Neural crest cell (in vitro differentiated cells): ENCODE results near the gene MPP3. TPM values are rescaled to one million over a fixed set of nuclear protein-coding genes. Genes with fewer than 3 reads are reported as not detected.

Experiments used
- DNase-seq: peaks from one replicate; pipeline ENCODE4 v3.0.0; 2021; ENCODE audit warnings: low read depth, mixed read lengths, low spot score
- H3K27ac Mint-ChIP-seq: one replicate; pipeline ENCODE4 v1.8.0; 2021; ENCODE audit warnings: mild to moderate bottlenecking, mixed read lengths; ENCODE audit not compliant: unreplicated experiment
- H3K27me3 Mint-ChIP-seq: 2 replicates; pipeline ENCODE4 v1.8.0; 2021; ENCODE audit warnings: low read depth, mild to moderate bottlenecking, mixed read lengths
- H3K36me3 Mint-ChIP-seq: 2 replicates; pipeline ENCODE4 v1.8.0; 2021; ENCODE audit warnings: low read depth, mild to moderate bottlenecking, mixed read lengths
- H3K4me1 Mint-ChIP-seq: 2 replicates; pipeline ENCODE4 v1.8.0; 2021; ENCODE audit warnings: mixed read lengths
- H3K4me3 Mint-ChIP-seq: one replicate; pipeline ENCODE4 v1.8.0; 2021; ENCODE audit warnings: mild to moderate bottlenecking, mixed read lengths
- H3K9me3 Mint-ChIP-seq: 2 replicates; pipeline ENCODE4 v1.8.0; 2021; ENCODE audit warnings: mixed read lengths
- total RNA-seq: library from RNA; stranded (reverse); gene quantifications from 2 replicates; pipeline ENCODE4 v1.2.1, GENCODE V29; 2021
- TF ChIP-seq, protein P1 (sequence below): fragments of 200-600 bp; sonication (generic); conservative IDR thresholded peaks from 2 replicates; pipeline ENCODE4 v1.5.0; 2021; ENCODE audit warnings: antibody characterized with exemption, mild to moderate bottlenecking

MPP3 gene
- total RNA-seq, 1 donor from 2014 or later, result 14.4 TPM

DNA sequence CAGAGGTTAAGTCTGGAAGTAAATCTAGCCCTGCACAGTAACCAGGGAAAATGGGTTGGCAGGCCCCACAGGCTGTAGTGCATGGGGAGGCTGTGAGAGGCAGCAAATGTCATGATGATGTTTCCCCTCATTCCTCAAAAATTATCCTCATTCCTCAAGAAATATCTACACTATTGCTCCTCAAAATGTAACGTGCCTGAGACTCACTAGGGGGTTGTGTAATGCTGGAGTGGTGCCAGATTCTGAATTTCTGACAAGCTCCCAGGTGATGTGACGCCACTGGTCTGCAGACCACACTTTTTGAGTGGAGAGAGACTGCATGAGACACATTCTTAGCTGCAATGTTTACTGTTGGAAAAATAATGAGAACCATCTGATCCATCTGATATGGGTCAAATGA is 1.2 kb upstream of the MPP3 start:
- no peak for DNase-seq
- no peak overlapping the region for H3K27ac Mint-ChIP-seq
- H3K9me3 Mint-ChIP-seq, result no peaks in the 10 kb centered on the region
- TF ChIP-seq, protein P1, sequence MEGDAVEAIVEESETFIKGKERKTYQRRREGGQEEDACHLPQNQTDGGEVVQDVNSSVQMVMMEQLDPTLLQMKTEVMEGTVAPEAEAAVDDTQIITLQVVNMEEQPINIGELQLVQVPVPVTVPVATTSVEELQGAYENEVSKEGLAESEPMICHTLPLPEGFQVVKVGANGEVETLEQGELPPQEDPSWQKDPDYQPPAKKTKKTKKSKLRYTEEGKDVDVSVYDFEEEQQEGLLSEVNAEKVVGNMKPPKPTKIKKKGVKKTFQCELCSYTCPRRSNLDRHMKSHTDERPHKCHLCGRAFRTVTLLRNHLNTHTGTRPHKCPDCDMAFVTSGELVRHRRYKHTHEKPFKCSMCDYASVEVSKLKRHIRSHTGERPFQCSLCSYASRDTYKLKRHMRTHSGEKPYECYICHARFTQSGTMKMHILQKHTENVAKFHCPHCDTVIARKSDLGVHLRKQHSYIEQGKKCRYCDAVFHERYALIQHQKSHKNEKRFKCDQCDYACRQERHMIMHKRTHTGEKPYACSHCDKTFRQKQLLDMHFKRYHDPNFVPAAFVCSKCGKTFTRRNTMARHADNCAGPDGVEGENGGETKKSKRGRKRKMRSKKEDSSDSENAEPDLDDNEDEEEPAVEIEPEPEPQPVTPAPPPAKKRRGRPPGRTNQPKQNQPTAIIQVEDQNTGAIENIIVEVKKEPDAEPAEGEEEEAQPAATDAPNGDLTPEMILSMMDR, result no peak
- no peaks in the 10 kb centered on the region for H3K36me3 Mint-ChIP-seq
- peaks cover 33% of the 10 kb centered on the region for H3K4me1 Mint-ChIP-seq
- H3K4me3 Mint-ChIP-seq, result peak overlapping the region; percentile 91
- peaks cover 16% of the 10 kb centered on the region for H3K27me3 Mint-ChIP-seq

DNA sequence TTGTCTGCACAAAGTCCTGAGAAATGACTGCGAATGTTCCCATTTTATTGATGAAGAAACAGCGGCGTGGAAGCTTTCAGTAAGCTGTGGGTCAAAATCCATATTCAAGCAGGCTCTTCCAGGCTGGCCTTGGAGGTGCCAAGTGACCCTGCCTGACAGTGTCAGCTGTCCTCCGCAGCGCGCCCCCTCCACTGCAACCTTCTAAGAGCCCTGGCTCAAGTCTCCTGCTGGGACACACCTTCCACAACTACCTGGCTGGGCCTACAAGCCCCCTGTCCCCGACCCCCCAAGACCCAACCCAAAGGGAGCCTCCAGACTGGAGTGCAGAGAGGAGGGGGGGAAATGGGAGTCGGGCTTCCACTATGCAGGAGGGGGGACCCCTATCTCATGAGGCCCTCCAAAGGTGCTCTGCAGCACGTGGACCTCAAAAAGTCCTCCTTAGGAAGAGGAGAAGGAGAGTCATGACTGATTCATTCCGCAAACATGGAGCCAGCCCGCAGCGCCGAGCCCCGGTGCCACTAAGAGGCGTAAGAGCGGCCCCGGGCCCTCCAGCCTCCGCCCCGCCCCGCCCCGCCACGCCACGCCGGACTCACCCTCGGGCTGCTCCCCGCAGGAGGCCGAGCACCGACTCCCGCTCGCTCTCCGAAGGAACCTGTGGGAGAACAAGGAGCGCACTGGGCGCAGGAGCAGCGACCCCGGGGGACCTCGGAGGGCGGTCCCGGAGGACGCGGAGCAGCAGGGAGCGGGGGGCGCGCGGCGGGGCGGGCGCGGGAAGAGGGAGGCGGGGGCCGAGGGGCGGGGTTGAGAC is 574 bp downstream of the MPP3 start:
- DNase-seq, result peak; percentile 42
- H3K9me3 Mint-ChIP-seq, result no peaks in the 10 kb centered on the region
- peaks cover 16% of the 10 kb centered on the region for H3K27me3 Mint-ChIP-seq
- H3K4me3 Mint-ChIP-seq, result peak overlapping the region; percentile 81
- H3K36me3 Mint-ChIP-seq, result no peaks in the 10 kb centered on the region
- peak overlapping the region; percentile 67 for H3K27ac Mint-ChIP-seq
- H3K4me1 Mint-ChIP-seq, result peaks cover 39% of the 10 kb centered on the region
- TF ChIP-seq, protein P1, result no peak

DNA sequence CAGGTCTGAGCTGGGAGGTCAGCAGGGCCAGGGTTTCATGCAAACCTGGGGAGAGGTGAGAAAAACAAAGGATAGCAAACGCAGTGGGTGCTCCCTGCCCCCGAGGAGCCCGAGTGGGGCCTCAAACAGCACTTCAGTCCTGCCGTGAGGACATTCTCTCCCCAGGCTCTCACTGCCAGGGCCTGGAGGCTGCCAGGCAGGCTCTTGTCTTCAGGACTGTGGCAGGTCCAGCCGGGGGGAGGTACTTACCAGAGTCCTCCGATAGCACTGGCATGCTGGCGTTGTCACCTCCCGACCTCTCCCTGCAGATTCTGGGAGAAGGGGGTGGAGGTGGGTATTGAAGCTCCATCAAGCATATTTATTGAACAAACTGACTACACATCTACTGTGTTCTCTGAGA is 1.3 kb downstream of the MPP3 start:
- no peak for DNase-seq
- Mint-ChIP-seq H3K4me3 (peak overlapping the region; percentile 81), H3K27ac (no peak overlapping the region), H3K27me3 (peaks cover 16% of the 10 kb centered on the region), H3K4me1 (peaks cover 39% of the 10 kb centered on the region), H3K9me3 (no peaks in the 10 kb centered on the region), H3K36me3 (no peaks in the 10 kb centered on the region)
- TF ChIP-seq, protein P1, result no peak

DNA sequence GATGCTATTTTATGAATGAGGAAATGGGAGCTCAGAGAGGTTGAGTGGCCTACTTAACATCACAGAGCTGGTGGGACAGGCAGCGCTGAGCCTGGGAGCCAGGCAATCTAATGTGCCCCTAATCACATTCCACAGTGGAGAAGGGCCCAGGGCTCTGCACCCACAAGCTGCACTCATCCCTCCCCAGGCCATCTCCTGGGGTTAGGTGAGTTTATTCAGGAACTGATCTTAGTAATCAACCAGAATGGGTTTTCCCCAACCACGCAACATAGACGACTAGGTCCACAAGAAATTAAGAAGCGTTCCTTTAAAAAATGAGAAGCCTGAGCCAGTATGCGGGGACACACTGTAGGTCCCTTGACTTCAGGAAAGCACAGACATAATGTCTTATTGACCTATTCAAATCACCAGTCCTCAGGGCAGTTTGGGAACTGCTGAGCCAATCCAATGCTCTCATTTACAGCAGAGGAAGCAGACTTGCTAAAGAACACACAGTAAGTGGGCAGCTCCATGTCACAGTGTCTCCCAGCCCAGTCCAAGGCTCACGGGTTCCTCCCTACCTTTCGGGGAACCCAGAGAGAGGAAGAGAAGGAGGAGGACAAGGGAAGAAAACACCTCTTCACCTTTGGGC is 2.3 kb downstream of the MPP3 start:
- no peak overlapping the region for H3K27ac Mint-ChIP-seq
- peaks cover 39% of the 10 kb centered on the region for H3K4me1 Mint-ChIP-seq
- TF ChIP-seq, protein P1, result no peak
- peak overlapping the region; percentile 81 for H3K4me3 Mint-ChIP-seq
- DNase-seq, result no peak
- no peaks in the 10 kb centered on the region for H3K36me3 Mint-ChIP-seq
- no peaks in the 10 kb centered on the region for H3K9me3 Mint-ChIP-seq
- peaks cover 16% of the 10 kb centered on the region for H3K27me3 Mint-ChIP-seq

DNA sequence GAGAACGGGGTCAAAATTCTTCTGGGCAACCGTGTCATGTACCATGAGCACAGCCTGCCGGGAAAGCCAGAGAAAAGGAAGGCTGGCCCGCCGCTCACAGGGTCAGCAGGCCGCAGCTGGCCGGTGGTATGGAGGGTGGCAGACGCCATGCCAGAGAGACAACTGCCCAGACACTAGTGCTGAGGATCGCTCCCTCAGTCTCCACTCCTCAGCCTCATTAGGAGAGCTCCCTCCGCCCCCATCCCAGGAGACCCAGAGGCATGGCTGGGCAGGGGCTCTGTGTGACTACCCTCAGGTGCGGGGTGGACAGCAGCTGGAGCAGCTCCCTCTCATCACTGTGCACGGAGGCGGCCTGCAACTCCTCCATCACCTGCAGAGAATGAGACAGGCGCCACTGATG is 3.2 kb downstream of the MPP3 start:
- peaks cover 39% of the 10 kb centered on the region for H3K4me1 Mint-ChIP-seq
- H3K27ac Mint-ChIP-seq, result no peak overlapping the region
- no peaks in the 10 kb centered on the region for H3K9me3 Mint-ChIP-seq
- H3K27me3 Mint-ChIP-seq, result peaks cover 16% of the 10 kb centered on the region
- H3K4me3 Mint-ChIP-seq, result peak overlapping the region; percentile 76
- TF ChIP-seq, protein P1, result no peak
- no peak for DNase-seq
- H3K36me3 Mint-ChIP-seq, result no peaks in the 10 kb centered on the region
